ENCODE measurements around the gene ERCC5.

The ERCC5 gene

DNA sequence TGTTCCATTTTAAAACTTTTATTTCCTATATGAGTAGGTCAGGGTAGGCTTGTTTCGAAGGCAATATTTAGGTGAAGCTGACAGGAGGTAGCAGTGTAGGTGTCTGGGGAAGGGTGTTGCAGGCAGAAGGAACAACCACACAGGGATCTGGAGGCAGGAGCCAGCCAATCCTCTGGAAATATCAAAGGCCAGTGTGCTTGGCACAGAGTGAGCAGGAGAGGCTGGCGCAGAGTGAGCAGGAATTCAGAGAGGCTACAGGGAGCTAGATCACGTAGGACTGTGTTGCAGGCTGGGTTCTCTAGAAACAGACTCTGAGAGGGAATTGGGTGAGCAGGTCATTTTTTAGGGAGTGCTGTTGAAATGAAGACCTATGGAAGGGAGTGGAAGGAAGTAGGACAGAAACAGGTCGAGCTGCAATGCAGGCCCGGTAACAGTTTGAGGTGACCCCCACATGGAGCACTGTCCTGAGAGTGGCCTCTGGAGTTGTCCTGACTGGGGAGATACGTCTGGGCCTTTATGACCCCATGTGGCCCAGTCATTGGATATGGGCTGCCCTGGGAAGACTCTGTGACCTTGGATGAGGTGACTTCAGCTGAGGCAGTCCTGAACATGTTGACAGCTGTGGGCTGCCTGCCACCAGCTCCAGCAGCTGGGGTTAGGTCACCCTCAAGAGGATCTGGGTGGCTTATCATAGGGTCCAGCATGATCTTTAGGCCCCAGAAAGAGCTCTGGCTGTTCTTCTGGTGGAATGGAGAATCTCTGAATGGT is 51.7 kb downstream of the ERCC5 start:
- no peak for DNase-seq

DNA sequence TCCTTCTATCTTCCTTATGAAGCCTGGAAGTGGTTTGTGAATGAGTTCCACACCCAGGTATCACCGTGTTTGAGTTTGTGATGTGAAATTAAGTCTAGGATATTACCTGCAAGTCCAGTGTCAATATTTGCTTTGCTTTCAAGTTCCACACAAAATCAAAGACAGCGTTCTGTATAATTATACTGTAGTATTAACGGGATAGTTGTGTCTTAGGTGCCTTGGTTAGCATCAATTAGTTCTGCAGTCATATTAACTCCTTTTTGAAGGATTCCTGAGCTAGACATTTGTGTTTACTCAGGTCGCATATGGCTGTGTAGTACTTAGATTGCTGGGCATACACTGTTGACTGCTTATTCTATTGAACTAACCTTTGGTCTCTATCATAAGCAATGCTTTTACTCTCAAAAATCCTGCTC is 54.4 kb downstream of the ERCC5 start:
- DNase-seq: no peak

DNA sequence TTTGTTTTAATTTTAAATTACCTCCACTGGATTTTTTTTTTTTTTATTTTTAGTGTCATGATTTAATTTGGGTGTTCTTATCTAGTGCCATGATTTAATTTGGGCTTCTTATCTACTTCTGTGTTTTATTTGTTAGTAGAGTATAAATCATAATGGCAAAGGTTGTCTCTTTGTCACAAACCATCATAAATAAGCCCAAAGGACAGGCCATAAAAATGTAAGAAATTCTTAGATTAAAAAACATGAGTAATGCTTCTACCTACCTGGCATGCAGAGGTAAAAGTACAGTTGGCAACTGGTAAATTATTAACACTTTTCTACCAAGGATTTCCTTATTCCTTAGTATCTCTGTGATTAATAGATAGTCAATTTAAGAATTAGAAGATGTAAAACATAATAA is 55.2 kb downstream of the ERCC5 start:
- no peak for DNase-seq

DNA sequence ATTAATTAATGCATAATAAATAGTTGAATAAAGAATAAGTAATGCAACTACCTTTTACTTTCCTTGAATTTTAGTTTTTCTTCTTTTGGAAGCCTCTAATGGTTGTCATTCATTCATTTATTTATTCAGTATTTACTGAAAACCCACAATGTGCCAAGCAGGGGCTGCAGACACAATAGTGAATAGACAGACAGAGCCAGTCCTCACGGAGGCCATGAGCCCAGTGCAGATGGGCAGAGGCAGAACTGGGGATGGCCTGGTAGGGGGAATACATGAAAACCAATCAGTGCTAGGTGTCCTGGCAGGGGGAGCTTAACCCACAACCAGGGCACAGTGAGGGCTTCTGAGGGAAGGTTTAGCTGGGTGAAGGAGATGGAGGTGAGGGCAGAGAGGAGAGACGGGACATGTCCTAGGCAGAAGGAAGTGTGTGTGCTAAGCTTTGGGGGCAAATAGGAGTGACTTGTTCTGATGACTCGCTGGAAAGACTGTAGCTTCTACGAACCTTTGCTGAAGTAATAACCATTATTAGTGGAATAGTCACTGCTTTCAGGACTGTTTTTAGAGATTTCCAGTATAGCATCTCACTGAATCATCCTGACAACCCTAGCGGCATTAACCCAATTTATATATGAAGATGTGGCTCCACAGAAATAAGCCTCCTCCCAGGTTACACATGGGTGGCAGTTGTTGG is 55.9 kb downstream of the ERCC5 start:
- no peak for DNase-seq

DNA sequence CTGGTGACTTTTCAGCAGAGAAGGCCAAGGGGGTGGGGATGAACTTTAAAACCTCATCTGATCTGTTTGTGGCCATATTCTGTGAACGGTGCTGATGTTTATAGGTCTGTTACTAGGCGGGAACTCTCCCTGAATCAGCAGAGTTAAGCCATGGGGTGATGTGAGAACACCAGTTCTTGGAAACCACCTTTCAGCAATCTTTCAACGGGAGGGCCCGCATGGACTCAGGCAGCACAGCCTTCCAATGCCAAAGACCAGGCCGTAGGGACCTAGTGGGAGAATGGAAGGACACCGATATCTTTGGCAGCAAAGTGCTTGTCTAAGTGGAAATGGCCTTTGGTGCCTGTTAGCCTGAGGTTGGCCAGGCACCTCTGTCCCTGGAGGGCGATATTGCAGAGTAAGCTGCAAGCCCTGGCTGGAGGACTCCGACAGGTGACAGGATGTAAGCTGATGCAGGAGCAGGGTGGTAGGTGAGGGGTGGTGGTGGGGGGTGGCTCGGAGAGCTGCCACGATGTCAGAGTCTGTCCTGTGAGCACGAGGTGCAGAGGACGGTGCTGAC is 57.0 kb downstream of the ERCC5 start:
- DNase-seq: no peak

DNA sequence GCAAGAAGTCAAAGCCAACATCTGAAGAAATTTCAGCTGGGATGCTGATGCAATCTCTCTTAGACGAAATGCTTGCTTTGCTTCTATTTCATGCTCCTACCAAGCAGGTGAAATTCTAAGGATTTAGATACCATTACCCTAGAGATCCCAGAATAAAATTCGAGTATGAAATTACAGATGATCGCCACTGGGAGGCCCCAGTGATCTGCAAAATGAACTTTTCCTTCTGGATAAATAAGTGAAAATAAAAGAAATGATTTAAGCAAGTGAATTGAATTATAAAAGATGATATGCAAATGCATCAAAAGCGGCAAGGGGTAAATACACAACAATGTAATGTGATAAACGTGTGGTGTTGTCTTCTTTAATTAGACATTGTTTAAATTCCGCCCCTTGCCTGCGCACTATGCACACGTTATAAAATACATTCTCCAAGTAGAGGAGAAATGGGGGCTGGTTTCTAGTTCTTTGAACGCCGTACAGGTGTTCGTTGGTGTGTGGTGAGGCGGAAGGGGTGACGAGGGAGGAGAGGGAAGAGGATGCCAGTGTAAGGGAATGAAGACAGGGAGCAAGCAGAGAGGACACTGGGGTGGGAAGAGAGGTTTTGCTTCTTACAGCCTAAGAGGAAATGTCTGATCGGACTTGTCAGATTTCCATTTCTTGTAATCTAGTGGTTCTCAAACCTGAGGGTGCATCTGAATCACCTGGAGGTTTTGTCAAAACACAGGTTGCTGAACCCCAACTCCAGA is 58.0 kb downstream of the ERCC5 start:
- no peak for DNase-seq

DNA sequence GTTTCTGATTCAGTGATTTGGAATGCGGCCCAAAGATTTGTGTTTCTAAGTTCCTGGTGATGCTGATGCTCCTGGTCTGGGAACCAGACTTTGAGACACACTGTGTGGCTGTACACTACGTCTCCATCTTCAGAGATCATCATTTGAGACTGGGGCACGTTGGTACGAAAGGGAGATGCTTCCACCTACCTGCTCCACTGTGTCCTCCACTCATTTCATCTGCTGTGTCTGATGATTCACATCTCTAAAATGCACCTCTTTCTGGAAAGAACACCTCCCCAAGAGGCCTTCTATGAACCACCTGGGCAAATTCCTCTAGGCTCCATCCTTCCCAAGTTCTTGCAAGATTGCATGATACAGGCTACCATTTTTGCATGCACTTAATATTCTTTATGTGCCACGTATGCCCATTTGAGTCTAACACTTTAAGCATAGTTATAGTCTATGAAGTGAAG is 58.6 kb downstream of the ERCC5 start:
- DNase-seq: no peak

DNA sequence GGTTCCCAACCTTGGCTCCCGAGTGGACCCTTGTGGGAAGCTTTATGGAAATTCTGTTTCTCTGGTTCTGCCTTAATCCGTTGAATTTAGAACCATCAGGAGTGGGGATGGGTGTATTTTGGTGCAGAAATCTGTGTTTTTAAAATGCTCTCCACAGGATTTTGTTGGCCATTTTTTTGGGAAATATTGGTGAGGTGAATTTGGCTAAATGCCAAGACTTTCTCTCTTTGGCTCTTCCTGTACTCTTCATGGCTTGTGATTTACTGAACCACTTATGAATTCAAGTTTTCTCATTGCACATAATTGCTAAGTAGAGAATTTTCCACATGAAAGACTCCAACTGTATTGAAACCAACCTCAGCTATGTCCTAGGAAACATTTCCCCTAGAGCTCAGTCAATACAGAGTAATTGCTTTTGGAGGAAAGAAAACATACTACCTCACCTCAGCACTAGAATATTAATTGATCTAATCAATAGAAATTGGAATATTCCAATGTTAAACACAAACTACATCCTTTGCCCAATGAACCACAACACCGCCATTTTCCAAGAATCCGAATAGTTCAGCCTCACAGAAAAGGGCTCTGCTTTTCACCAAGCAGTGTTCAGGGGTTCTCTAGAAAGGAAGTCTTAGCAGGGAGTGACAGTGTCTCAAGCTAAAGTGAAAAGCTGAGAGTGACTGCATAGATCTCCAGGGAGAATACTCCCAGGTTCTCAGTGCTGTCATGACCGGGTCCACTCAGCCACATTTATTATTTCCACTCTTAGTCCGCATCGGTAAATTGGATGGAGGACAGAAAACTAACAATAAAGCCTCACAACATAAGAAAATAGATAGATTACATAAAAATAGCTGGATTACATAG is 60.3 kb downstream of the ERCC5 start:
- DNase-seq: no peak

DNA sequence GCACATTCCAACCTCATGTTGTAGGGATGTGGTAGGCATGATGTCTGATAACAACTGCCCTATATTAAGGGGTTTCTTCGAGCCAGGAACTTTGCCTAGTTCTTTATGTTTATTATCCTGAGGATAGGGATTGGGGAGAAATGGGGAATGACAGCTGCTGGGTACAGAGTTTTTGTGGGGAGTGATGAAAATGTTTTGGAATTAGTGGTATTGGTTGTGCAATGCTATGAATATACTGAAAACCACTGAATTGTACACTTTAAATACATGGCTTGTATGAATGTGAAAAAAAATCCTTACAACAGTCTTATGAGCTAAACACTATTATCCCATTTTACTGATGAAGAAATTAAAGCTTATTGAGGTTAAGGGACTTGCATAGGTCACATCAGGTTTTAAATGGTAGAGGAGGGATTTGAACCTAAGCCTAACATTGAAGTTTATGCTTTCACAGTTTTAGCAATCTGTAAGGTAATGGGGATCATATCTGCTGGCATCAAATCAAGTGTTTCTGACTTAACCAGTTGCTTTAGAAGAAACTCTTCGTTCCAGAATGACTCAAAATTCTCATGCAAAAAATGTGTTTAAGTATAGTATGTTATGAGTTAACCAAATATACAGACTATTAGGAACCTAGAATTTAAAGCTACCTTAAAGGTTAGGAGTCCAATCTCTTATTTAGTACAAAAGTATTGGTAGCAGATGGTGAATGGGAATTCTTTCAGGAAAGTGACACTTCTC is 61.4 kb downstream of the ERCC5 start:
- DNase-seq: no peak

DNA sequence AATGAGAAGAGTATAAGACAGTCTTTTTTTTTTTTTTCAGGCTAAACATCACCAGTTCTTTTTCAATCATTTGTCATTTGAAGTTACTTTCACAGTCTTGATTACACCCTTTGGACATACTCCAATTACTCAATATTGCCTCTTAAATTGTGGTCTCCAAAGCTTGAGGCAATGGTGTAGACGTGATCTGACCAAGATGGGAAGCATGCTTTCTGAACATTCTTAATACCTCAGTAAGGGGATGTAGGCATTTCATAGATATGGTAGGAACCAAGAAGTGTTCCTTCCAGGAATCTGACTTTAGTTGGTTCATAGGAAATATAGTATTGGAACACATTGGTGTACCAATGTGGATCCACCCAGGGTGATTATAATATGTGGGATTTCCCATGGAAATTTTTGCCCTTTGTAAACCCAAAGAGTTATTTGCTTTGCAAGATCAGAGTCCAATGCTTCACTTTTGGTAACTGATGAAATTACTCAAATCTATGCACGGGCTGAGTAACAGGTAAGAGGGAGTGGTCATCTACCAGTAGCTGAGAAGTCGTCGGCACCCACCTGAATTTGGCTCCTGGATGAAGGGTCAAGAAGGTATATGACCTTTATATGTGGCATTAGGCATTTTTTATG is 62.2 kb downstream of the ERCC5 start:
- no peak for DNase-seq

DNA sequence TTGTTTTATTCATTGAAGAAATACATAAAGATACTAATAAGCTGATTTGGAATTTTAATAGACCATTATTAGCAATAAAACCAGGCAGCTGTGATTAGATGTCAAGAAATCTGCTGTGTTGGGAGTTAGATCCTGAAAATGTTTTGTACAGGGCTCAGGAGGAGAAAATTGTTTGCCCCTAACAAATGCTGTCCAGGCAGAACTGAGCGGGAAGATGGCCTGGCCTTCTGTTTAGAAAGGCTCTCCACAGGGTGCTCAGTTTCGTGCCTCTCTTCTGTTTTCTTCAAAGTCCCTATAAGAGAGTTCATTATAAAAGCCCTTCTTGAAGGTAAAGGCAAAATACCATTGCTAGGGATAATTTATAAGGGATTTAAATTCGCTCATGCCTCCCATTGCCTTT is 64.1 kb downstream of the ERCC5 start:
- no peak for DNase-seq

DNA sequence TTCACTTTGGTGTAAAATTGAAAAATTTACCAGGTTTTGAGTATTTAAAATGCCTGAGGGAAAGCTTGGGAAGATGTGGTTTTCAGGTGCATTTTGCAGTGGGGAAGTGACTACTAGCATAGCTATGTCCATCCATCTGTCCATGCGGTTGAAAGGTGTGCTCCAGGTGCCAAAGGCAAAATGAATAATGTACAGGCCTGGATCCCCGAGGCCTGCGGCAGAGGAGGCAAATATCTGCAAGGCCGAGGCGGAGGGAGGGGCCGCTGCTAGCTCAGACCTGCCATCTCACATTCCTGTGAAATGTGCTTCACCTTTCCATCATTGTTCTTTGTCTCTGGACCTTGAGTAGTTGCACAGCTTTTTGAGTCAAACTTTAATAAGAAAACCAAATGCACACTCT is 65.5 kb downstream of the ERCC5 start:
- no peak for DNase-seq

DNA sequence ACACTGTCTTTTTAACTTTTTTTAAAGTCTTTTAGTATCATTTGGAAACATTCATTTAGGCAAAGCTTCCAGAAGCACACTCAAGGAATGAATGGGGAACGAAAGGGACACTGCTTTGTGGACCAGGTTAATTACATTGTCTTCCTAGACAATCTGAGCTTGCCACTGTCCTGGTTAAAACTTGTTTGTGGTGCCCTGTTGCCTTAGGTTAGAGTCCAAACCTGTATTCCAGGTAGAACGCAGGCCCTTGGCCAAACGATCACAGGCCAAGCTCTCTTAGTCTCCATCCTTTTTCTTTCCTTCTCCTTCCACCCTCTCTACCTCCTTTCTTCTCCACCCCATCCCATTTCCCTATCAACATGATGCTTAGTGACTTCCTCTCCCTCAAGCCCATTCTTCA is 66.8 kb downstream of the ERCC5 start:
- DNase-seq: no peak

DNA sequence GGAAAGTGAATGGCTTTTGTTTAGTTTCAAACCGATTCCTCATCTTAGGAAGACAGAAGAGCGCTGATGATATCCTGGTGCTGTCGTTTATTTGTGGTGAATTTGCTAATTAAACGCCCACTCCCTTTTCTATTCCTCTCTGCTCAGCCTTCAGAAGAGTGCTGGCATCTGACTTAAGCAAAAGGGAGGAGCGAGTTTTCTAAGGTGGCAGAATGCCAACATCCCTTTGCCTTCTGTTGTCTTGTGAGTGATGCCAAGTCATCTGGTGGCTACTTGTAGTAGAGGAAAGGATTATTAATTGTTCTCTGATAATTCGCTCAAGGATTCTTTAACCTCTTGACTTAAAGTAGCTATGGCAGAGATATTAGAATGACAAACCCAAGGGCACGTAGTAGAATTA is 68.1 kb downstream of the ERCC5 start:
- no peak for DNase-seq

DNA sequence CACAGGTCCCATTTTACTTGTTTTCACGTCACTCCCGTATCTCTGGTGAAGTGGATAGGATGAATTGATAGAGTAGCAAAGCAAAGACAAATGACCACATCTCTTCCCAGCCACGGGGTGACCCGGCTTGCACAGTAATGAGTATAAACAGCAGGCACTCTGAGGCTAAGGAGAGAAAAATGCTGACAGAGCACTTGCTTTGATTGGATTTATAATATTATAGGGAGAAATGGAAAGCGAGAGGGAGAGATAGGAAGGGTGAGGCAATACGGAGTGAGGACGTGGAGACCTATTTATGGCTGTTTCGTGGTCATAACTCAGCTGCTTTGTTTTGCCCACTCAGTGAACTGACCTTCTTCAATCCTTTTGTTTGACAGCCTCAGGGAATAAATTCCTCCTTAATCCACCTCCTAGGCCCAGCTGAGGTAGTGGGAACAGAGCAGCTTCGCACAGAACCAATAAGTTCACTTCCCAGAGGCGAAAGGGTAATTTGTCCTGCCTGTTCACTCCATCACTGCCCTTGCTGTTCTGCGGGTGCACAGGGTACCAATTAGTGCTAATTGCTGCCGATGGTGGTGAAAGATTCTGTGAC is 68.6 kb downstream of the ERCC5 start:
- DNase-seq: no peak

DNA sequence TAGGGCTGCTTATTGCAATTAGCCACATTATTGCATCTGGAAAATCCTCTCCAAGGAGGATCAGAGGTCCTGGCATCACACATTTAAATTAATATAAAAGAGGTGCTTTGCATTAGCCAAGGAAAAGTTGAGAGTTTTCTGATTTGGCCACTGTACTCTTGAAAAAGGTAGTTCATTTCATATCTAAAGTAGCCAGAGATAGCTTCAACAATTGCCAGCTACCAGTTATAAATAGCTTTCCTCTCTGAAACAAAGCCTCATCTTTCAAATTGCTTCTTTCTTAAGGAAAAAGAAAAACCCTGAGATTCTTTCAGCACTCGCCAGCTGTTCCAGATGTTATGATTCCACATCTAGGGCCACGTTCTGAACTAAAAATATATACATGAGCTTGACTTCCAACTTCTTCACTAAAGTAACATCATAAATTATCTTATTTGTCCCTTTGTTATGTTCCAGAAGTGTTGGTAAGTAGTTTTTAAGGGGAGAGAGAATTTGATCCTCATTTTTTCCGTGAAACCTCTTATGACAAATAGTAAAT is 69.6 kb downstream of the ERCC5 start:
- no peak for DNase-seq

DNA sequence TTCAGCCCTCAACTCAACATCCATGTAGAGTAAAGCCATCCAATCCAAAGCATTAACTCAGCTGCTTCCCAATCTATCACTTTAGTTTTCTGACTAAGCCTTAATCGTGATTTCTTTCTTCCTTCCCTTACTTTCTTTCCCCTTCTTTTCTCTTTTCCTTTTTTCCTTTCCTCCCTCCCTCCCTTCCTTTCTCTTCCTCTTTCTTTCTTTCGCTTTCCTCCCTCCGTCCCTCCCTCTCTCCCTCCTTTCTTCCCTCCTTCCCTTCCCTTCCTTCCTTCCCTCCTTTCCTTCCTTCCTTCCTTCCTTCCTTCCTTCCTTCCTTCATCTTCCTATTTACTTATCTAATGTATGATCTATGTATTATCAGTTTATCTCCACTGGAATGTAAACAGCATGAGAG is 71.2 kb downstream of the ERCC5 start:
- no peak for DNase-seq

DNA sequence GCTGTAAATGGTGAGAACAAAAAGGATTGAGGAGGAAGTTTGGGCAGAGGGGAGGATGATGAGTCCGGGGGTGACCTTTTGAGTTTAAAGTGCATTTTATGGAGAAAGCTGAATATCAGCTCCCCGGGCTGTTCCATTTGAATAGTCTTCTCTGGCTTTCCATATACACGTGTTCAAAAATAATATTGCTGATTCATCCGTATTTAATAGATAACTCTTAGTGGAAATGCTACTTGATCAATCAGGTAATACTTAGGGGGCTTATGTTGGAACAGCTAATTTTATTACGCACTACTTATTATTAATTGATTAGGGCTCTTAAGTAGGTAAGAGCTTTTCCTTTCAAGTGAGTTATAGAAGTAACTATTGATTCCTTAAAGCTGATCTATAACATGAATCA is 76.4 kb downstream of the ERCC5 start:
- DNase-seq: no peak
